NCI-H2227 treated with DMSO at 0.1 percent for 48 hours (cell line): ENCODE results near the gene SH3BP2.

ENCODE experiments used
- DNase-seq: peaks from one replicate; lab custom pipeline; 2025; lab: John Stamatoyannopoulos, UW

The SH3BP2 gene

DNA sequence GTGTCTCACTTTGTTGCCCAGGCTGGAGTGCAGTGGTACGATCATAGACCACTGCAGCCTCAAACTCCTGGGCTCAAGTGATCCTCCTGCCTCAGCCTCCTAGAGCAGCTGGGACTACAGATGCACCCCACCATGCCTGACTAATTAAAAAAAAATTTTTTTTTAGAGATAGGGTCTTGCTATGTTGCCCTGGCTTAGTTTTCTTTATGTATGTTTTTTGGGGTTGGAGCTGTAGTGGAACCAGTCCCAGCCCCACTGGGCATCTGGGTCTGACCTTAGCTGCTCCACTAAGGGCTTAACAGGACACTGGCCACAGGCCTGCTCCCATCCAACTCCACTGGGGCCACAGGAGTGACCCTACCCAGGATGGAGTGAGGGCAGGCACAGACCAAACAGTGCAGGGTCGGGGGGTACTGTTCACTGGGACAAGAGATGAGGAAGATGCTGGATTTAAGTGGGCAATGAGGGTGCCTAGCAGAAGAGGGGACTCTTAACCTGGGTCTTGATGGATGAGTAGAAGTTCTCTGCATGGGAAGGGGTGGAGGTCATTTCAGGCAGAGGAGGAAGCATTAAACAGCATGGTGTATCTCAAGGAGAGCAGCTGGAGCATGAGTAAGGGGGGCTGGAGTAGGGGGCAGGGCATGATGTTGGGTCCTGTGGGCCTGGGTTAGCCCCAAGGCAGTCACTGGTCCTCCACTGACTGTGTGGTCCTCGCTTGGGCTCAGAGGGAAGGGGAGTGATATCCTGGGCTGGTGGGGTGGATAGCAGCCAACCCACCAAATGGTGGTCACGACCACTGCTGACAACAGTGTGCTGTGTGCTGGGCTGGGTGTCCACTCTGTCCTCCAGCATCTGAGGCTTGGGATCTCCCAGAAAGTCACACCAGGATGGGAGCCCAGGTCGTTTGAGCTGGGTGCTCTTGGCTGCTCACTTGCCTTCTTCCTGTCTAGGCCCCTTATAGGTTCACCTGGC, 26.6 kb downstream of the SH3BP2 start:
- no peak for DNase-seq

GRCh38 chr4:2820216-2820982, 27.5 kb downstream of the SH3BP2 start:
- DNase-seq = no peak

GRCh38 chr4:2822461-2823300, 29.8 kb downstream of the SH3BP2 start:
- DNase-seq = no peak

DNA sequence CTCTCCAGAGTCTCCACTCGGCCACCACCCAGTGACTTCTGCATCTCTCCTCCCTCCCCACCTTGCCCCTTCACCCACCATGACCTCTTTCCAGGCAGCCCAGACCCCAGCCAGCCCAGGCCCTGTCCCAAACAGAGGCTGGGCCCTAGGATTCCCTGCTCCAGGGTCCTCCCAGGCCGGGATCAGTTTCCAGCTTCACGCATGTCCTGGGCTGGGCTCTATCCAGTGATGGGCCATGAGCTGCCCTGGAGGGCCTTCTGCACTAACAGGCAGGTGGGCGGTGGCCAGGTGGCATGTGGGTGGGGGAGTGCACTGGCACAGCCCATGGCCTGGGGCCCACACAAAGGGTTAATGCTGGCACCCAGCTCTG, 30.4 kb downstream of the SH3BP2 start:
- DNase-seq = no peak

GRCh38 chr4:2823671-2824328, 30.9 kb downstream of the SH3BP2 start:
- DNase-seq = no peak

GRCh38 chr4:2824329-2824835, 31.5 kb downstream of the SH3BP2 start:
- DNase-seq = no peak

DNA sequence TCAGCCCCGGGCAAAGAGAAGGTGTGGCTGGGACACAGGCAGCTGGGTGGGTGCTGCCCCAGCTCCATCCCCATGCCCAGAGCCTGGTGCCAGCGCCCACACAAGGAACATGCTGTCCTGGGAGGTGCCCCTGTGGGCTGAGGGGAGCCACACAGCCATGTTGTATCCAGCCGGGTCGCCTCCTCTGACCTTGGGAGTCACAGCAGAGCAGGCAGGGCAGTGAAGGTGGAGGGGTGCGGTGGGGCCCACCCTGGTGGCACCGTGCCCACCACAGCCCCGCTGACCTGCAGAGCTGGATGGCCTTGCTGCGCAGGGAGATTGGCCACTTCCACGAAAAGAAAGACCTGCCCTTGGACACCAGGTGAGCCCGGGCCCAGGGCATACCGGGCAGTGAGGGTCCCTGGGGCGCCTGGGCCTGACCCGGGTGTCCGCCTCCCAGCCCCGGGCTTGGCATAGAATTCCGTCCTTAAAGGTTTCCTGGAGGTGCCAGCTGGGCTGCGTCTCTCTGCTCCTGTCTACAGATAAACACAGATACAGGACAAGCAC, 32.0 kb downstream of the SH3BP2 start:
- DNase-seq = no peak

DNA sequence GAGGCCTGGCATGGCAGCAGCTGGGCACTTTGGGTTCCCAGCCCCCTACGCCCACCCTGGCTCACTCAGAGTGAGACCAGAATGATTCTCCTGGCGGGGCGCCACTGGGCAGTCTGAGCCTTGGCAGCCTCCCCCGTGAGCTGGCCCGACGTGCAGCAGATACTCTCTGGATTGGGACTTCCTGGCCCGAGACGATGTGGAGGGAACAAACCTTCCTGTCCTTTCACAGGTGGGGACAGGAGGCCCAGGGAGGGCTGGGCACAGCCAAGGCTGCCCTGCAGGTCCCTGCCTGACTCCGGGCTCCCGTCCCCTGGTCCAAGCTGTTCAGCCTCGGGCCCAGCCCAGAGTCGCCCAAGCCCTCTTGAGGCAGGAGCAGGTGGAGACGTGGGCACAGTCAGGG, 32.9 kb downstream of the SH3BP2 start:
- DNase-seq = no peak

DNA sequence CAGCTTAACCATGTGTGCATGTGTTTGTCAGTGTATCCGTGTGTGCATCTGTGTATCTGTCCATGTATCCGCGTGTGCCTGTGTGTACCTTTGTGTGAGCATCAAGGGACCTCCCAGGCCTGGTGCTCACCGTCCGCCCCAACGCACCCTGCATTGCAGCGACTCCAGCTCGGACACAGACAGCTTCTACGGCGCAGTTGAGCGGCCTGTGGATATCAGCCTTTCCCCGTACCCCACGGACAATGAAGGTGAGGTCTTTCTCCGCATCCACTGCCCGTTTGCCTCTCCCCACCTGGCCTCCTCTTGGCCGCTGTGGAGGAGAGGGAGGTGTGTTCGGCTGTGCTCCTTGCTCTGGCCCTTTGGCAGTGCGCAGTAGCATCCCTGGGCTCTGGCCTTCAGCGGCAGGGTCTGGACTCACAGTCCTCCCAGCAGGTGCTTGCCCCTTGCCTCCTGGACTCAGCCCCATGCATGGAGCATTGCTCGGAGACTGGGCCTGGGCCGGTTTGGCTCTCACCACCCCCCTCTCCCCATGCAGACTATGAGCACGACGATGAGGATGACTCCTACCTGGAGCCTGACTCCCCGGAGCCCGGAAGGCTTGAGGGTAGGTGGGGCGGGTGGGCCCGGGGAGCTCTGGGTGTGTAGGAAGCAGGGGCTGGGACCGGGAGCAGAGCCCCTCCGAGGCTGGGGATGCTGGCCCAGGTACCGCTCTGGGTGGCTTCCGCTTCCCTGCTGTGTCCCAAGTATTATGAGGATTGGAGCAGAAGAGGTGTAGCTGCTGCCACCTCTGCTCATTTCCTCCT, 34.4 kb downstream of the SH3BP2 start:
- no peak for DNase-seq

DNA sequence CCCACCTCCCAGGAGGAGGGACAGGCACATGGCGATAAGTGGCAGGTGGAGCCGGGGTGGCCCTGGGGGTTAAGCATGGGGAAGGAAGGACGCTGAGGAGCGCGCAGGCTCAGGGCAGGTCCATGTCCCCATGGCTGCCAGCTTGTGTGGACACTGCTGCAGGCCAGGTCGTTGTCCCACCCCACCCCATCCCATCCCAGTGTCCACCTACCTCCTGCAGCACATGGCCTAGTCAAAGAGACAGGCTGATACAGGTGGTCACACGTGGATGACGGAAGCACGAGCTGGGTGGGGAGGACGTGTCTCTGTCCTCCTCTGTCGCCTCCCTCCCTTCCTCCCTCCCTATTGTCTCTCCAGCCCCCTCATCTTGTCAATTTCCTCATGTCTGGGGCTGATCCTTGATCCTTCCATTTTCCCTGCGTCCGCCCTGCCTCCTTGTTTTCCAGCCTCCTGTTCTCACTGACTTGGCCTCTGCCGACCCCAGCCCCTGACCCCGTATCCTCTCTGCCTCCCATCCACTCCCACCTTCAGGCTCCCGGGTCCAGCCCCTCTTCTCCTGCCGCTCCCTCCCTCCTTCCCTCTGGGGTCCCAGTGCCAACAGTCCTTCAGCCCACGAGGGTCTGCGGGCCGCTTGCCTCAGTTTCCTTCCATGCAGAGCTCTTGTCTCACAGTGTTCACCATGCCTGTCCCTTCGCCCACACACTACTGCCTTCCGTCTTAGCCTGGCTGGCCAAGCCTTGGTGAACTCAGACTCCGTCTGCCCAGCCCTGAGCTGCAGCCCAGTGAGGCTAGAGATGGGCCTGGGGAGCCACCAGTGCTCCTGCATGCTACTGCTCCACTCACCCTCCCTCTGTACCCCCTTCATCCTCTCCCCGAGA, 35.2 kb downstream of the SH3BP2 start:
- DNase-seq = no peak

- no peak for DNase-seq
Observed at GRCh38 chr4:2828758-2829181, 35.9 kb downstream of the SH3BP2 start.

GRCh38 chr4:2829321-2829932, 36.5 kb downstream of the SH3BP2 start:
- no peak for DNase-seq

GRCh38 chr4:2829933-2830451, 37.1 kb downstream of the SH3BP2 start:
- DNase-seq = no peak

GRCh38 chr4:2830632-2831610, 38.0 kb downstream of the SH3BP2 start:
- DNase-seq = no peak

DNA sequence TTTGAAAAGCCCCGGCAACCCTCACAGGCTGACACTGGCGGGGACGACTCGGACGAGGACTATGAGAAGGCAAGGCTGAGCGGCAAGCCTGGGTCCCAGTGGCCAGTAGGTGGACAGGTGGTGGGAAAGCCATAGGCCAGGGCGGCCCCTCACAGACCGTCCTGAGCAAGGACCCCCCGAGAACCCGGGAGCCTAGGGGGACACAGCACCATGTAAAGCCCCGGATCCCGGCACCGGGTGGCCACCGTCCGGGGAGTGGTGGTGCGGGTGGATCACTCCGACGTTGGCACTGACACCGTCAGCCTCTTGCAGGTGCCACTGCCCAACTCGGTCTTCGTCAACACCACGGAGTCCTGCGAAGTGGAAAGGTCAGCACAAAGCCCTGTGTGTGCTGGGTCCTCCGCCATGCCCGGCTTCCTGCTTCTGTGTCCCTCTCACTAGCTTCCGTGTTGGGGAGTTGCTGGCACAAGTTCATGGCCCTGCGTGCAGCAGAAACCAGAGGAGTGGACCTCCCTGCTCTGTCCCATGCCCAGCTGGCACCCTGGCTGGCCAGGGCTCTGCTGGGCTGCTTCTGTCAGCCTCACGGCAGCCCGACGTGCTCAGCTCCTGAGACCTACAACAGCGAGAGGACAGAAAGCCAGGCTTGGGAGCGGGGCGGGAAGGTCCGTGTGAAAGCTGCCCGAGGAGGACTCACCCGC, 38.9 kb downstream of the SH3BP2 start:
- DNase-seq = no peak

DNA sequence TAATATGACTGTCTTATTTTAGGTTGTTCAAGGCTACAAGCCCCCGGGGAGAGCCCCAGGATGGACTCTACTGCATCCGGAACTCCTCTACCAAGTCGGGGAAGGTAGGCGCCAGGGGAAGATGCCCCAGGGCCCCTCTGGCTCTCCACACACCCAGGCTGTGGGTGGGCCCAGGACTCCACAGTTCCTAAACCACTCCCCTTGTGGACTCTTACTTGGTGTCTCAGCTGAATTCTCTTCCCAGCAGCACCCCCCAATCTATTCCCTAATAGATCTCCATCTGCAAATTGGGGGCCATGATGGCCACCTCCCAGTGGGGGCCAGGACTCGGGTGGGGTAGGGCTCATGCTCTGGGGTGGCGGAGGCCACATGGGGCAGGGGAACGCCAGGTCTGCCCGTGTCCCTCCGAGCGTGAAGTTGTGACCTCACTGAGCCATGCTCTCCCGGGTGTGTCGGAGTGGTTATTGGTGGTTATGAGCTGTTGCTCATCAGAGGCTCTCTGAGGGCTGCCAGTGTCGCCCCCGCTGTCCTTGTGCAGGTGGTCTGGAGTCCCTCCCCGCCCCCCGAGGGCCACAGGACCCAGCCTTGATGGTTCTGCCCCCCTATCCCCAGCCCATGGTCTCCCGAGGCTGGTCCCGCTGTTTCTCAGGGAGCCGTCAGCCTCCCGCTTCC, 39.6 kb downstream of the SH3BP2 start:
- DNase-seq = no peak
